ENCODE measurements around the gene PSMC3.
A peak's percentile ranks its signal among the peaks of the same experiment; 100 is the strongest.

The PSMC3 gene

DNA sequence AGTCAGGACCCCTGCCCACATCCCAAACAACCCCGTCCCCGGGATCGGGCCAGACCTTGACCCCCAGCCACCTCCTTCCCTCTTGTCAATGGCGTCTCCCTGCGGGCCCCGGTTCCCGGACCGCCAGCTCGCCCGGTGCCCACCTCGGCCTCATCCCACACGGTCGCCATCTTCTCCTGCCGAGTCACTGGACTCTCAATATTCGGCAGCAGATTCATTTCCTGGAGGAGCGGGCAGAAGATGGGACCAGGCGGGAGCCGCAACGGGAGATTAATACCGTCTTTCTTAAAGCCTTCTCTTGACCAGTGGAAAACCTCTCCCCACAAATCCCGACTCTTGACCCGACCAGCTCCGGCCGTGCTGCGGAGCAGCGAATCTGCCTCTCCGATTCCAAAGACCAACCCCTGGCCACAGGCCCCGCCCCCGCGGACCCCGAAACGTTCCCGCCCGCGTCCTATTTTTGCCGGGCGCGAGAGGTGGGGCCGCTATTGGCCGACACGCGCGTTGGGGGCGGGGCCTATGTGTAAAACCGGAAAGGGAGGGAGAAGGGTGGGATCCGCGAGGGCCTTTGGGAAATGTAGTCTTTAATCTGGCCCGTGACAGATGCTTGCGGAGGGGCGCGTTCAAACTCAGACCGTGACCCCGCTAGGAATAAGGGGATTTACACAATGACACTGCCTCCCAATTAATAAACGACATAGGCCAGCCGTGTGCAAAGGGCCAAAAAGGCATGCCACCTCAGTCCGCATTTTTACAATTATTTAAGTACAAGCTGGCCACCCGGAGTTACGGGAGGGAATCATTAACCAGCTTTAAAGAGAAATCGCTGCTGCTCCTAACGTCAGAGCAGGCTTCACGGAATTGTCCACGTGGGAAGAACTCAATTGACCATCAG lies at the start of gene PSMC3:
PSMC3 (minus strand) TSS at position 378 of the 895 bp plus-strand sequence; CDS start at position 218, 160 bp downstream.
- DNase-seq (ENCODE audit: low spot score) = peak; percentile 96
- in situ Hi-C loops (cut with MboI; ENCODE audit: low pct_unique_long_range_greater_than_20kb, low sequenced_read_pairs, unreplicated experiment) = no loop called here
- TF ChIP-seq, protein P1, sequence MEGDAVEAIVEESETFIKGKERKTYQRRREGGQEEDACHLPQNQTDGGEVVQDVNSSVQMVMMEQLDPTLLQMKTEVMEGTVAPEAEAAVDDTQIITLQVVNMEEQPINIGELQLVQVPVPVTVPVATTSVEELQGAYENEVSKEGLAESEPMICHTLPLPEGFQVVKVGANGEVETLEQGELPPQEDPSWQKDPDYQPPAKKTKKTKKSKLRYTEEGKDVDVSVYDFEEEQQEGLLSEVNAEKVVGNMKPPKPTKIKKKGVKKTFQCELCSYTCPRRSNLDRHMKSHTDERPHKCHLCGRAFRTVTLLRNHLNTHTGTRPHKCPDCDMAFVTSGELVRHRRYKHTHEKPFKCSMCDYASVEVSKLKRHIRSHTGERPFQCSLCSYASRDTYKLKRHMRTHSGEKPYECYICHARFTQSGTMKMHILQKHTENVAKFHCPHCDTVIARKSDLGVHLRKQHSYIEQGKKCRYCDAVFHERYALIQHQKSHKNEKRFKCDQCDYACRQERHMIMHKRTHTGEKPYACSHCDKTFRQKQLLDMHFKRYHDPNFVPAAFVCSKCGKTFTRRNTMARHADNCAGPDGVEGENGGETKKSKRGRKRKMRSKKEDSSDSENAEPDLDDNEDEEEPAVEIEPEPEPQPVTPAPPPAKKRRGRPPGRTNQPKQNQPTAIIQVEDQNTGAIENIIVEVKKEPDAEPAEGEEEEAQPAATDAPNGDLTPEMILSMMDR (IDR thresholded peaks at IDR 0.05; ENCODE audit: extremely low read depth, insufficient read depth, missing control alignments) = no peak

DNA sequence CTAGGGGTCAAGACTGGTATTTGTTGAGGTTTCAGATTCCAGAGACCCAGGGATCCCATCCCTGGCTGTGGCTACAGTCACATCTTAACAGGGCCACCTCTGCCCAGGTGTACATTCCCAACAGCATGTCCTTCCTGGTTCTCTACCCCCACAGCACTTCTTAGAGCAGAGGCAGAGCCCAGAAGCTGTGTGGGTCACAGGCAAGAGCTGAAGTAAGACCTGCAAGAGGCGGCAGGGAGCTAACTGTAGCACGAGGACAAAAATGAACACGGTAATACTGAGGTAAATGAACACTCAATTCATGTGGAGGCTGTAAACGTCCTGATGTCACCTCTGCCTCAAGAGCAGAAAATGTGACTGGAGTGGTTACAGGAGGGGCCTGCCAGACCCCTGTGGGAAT lies 44.4 kb upstream of the PSMC3 start:
- no peak for DNase-seq (ENCODE audit: low spot score)
- in situ Hi-C loops (cut with MboI; ENCODE audit: low pct_unique_long_range_greater_than_20kb, low sequenced_read_pairs, unreplicated experiment) = no loop called here
- TF ChIP-seq, protein P1 (IDR thresholded peaks at IDR 0.05; ENCODE audit: extremely low read depth, insufficient read depth, missing control alignments) = no peak

DNA sequence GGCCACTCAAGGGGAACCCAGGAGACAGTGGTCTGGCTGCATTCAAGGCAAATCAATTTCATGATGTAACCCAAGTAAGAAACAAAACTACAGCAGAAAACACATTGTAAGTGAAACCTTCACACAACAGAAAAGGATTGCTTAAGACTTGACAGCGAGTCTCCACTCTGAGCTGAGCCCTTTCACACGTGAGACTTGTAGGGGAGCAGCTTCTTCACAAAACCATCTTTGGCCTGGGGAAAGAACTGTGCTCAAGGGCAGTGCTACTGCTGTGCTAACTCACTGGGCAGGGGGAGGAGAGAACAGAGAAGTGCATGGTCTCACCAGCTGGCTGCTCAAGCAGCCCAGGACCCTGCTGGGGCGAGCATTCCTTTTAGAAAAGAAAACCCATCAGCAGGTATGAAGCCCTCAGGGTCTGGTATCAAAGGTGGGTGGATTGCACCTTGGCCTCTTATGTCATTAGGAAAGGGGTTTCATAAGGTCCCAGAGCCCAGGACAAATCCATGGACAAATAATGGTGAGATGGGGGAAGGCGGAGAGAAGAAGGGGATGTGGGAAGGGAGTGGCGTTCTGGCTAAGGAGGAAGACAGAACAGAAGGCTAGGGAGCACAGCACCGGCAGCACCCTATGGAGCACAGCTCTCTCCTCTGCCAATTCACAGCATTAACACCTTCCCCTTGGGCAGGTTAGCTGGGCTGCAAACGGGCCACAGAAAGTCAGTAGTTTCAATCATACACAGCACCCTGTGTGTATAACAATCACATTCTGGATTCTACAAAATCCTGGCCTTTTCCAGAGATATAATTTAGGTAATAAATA lies 43.3 kb upstream of the PSMC3 start:
- in situ Hi-C loops (cut with MboI; ENCODE audit: low pct_unique_long_range_greater_than_20kb, low sequenced_read_pairs, unreplicated experiment) = no loop called here
- DNase-seq (ENCODE audit: low spot score) = no peak
- TF ChIP-seq, protein P1 (IDR thresholded peaks at IDR 0.05; ENCODE audit: extremely low read depth, insufficient read depth, missing control alignments) = no peak

DNA sequence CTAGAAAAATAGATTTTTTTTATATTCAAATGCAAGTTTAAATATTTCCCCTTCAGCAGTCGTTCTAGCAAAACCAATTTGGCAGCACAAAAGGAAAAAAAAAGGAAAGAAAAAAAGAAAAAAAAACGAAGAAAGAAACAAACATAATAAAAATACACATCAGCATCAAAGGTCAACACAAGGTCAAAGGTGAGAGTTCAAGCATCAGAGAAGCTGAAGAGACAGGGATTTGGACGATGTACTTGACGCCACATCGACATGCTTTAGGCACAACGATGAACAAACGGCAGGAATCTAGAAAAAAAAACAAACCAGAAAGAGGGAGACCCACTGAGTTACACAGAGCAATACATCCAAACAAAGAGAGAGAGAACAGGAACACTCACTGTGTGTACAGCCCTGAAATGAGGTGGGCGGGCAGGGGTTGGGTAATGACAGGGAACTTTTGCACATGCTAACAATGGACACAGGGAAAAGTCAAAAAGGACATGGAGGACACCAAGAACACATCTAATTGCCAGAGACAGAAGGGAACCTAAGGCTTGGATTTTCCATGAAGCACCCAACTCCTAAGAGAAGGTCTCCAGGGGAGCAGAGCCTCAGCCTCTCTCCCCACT lies 42.5 kb upstream of the PSMC3 start:
- DNase-seq (ENCODE audit: low spot score) = no peak
- TF ChIP-seq, protein P1 (IDR thresholded peaks at IDR 0.05; ENCODE audit: extremely low read depth, insufficient read depth, missing control alignments) = no peak
- in situ Hi-C loops (cut with MboI; ENCODE audit: low pct_unique_long_range_greater_than_20kb, low sequenced_read_pairs, unreplicated experiment) = no loop called here

DNA sequence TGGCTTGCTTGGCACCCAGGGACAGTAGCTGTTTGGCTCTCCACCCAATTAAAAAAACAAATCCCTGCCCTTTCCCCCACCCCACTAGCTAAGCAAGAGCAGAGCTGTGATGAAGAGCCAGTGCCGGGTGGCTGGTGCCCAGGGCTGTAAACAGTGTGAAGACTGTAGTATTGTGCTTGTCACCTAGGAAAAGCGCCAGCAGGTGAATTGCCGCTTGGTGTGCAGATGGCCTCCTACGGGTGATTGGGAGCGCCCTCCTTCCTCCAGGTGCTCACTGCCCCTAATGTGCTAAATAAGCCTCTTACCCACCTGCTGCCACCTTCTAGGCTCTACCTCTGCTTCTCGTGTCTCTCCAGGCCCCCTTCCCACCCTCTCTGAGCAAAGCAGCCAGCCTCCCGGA lies 41.1 kb upstream of the PSMC3 start:
- TF ChIP-seq, protein P1 (IDR thresholded peaks at IDR 0.05; ENCODE audit: extremely low read depth, insufficient read depth, missing control alignments) = no peak
- in situ Hi-C loops (cut with MboI; ENCODE audit: low pct_unique_long_range_greater_than_20kb, low sequenced_read_pairs, unreplicated experiment) = no loop called here
- no peak for DNase-seq (ENCODE audit: low spot score)

DNA sequence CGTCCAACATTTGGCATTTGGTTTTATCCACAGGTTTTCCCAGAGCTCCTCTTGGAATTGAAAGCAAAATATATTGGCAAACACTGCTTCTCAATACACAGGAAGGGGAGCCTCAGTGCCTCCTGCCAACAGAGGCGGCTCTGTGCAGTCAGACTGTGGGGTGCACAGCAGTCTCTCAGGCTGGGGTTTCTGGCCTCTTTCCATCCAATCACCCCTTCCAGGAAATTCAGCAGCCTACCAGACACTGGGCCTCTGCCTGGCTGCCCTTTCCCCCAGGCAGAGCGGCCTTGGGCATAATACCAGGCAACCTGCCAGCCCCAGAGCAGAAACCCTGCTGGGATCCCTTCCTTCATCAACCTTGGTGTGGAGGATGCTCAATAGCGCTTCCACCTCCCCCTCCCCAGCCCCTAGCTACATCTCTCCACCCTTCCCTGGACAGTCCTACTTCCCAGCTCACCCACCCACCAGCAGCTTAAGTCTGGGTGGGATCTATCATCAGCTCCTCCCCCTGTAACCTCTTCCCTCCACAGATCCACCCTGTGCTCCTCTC lies 40.5 kb upstream of the PSMC3 start:
- in situ Hi-C loops (cut with MboI; ENCODE audit: low pct_unique_long_range_greater_than_20kb, low sequenced_read_pairs, unreplicated experiment) = no loop called here
- TF ChIP-seq, protein P1 (IDR thresholded peaks at IDR 0.05; ENCODE audit: extremely low read depth, insufficient read depth, missing control alignments) = no peak
- DNase-seq (ENCODE audit: low spot score) = no peak

Measured in GM13977 (cell line).